ENCODE results near the gene OGDHL.
"Not testable (repeated sequence)": the region's sequence is repeated elsewhere in the genome, so short reads cannot be mapped to it uniquely, and the experiment has no call there.

Gene OGDHL
- total RNA-seq = 0 to 3.3 (median 0.07) reads per million in 17 experiments

DNA sequence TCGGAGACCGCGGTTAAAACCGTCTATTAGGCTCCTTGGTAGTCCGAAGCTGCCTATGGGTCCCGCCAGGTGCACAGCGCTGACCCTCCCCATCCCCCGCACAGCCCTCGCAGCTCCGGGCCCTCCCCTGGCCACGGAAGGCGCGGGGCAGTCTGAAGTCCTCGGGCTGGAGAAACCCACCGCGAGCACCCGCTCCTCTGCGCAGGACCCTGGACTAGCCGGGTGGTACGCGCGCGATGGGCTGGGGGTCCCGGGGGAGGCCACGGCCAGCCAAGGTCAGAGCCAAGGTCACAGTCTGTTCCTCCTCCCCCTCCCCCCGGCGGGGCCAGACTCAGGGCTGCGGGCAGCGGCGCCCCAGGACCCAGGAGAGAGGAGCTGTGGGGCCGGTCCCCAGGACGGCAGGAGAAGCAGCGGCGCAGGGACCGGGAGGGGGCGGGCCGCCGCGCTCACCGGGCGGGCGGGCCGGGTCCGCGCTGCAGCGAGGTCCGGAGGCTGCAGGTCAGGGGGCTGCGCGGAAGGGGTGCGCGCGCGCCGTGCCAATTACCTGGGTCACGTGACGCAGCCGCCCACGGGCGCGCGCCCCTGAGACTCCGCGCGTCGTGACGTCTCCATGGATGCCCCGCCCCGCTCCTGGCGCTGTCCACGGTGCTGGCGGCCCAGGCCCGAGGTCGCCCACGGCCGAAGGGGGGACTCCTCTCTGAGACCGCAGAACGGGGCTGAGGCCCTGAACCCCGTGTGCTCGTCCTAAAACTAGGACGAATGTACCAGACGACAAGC, at the start of gene OGDHL:
Gene OGDHL, minus strand, starts transcription at position 535 of the 777 bp plus-strand sequence. CDS start 3,731 bp downstream, outside the sequence.
- peak; percentile 50 to 84 (median 66) for DNase-seq

DNA sequence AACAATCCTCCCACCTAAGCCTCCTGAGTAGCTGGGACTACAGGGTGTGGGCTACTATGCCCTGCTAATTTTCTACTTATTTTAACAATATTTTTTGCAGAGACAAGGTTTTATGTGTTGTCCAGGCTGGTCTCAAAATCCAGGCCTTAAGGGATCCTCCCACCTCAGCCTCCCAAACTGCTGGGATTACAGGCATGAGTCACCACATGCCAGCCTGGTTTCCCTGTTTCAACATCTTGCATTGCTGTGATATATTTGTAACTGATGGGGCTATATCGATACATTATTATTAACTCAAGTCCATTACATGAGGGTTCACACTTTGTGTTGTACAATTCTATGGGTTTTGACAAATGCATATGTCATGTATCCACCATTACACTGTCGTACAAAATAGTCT, 41.9 kb upstream of the OGDHL start:
- DNase-seq = no peak

DNA sequence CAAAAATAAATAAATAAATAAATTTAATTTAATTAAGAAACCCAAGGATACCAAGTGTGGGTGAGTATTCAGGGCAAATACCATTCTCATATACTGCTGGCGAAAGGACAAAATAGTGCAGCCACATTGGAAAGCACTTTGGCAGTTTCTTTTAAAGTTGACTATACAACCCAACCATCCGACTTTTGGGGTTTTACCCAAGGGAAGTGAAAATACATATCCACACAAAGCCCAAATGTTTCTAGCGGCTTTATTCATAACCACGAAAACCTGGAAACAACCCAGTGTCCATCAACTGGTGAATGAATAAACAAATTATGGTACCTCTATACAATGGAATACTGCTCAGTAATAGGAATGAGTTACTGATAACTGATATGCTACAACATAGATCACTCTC, 36.2 kb upstream of the OGDHL start:
- DNase-seq = no peak

DNA sequence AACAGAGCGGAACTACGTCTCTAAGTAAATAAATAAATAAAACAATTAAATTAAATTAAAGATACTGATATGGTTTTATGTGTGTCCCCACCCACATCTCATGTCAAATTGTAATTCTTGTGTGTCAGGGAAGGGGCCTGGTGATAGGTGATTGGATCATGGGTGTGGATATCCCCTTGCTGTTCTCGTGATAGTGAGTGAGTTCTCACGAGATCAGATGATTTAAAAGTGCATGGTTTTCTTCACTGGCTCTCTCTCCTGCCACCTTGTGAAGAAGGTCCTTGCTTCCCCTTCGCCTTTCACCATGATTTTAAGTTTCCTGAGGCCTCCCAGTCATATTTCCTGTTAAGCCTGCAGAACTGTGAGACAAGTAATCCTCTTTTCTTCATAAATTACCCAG, 29.0 kb upstream of the OGDHL start:
- no peak for DNase-seq

DNA sequence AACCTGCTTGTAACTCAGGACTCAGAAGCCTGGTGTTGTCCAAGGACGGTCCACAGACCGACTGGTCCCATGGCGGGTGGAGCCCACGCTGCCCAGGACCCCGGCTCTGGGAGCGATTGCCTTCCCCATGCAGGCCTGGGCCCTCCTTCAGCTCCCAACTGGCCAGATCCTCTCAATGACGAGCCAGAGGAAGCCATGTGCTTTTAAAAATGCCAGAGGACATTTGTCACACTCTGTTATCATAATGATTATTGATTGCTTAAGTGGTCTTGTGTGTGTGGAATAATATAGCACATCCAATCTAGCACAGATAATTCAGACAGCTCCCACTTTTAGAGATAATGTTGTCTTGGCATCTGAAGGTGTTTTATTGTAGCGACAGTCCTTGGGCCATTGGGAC, 22.6 kb upstream of the OGDHL start:
- DNase-seq = no peak

DNA sequence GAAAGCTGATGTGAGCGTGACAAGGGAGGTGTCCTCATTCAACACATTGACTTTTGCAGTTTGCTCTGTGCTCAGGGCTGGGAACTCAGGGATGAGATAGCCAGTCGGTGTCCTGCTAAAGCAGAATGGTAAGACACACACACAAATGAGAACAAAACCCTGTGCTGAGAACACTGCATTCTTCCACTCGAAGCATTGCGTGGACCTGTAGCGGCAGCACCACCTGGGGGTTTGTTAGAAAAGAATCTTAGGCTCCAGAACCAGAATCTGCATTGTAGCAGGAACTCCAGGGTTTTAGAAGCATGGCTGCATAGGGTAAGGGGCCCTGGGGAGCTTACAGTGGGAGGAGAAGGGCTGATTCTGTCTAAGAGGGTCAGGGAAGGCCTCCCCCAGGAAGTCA, 21.5 kb upstream of the OGDHL start:
- DNase-seq = no peak

DNA sequence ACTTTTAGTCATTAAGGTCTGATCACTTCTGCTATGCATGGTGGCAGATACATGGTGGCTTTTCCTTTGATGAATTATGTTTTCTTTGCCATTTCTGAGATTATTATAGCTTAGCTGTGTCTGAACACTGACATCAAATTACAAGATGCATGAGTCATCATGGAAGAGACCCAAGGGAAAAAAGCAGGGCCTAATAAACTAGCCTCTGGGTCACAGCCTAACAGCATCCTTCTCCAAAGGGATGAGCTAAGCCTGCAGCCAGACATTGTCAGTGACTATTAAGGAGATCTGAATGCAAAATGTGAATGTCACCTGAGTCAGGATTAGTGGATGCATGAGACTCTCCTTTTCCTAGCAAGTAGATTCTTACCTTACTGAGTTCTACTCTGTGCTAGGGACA, 19.1 kb upstream of the OGDHL start:
- DNase-seq = no peak

DNA sequence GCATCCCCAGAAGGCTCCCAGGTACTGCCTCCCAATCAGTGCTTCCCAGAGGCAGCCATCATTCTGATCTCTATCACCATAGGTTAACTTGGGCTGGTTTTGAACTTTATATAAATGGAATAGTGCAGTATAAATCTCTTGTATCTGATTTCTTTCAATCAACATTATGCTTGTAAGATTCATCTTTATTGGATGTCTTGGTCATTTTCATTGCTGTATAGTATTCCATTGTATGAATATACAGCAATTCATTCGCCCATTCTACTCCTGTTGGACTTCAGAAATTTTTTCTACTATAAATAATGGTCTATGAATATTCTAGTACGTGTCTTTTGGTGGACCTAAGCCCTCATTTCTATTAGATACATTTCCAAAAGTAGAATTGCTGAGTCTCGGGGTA, 16.1 kb upstream of the OGDHL start:
- DNase-seq = no peak

DNA sequence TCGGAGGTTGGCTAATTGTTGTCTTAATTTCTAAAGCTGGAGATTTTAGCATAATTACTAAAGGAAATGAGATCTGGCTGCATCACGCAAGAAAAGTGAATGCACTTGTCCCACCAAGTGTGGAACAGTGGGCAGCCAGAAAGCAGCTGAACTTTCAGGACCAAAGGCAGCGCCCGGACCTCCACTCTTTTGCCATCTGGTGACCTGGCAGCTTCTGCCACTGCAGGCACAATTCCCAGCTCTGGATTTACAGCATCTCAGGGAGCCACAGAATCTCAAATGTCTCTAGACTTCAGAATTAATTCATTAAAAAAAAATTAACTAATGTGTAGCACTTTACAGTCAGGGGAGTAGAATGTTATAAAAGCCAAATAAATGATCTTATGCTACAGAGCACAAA, 14.7 kb upstream of the OGDHL start:
- DNase-seq = no peak

DNA sequence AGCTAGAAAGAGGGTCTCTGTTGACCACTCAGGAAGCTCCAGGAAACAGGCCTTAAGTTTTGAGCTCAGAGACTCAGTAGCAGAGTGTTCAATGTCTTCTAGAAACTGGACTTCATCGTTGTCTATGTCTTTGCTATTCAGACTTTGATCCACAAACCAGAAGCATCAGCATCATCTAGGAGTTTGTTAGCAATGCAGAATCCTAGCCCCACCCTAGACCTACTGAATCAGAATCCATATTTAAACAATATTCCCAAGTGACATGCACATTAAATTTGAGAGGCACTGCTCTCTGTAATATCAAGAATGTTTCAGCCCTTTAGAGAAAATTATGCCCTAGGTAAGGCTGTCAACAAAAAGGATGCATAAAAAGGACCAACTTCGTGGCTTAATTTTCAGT, 12.9 kb upstream of the OGDHL start:
- DNase-seq = no peak

DNA sequence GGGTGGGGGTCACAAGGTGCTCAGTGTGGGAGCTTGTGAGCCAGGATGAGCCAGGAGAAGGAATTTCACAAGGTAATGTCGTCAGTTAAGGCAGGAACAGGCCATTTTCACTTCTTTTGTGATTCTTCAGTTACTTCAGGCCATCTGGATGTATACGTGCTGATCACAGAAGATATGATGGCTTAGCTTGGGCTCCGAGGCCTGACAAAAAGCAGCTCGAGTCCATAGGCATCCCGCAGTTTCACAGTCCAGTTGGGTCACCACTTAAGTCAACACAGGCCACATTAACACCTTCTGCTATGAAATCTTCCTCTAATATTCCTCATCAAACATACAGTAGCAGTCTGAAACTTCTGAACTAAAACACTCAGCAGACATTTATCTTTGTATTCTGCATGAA, 10.8 kb upstream of the OGDHL start:
- not testable (repeated sequence) for DNase-seq

DNA sequence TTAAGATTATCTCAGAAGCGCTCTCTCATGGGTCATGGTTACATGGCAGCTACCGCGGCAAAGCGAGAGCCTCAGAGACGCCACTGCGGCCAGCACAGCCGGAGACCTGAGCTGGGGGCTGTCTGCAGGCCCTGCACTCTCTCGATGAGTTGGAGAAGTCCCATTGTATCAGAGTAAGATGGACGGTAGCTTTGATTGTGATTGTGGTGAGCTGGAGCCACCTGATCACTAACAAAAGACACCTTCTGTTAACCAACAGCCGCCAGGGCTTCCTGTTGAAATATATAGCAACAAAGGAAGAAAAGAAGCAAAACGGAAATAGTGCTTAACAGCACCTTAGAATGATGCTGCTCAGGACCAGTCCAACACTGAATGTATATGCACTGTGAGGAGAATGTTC, 8.9 kb upstream of the OGDHL start:
- DNase-seq = not testable (repeated sequence)

DNA sequence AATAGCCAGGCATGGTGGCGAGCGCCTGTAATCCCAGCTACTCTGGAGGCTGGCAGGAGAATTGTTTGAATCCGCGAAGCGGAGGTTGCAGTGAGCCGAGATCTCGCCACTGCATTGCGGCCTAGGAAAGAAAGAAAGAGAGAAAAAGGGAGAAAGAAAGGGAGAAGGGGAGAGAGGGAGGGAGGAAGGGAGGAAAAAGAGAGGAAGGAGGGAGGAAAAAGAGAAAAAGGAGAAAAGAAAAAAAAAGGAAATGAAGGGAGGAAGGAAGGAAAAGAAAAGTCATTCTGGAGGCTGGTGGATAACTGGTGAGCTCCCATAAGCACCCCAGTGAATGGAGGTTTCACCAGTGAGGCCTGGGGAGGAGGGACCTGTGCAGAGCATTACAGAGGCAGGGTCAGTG, 7.6 kb upstream of the OGDHL start:
- DNase-seq = no peak

DNA sequence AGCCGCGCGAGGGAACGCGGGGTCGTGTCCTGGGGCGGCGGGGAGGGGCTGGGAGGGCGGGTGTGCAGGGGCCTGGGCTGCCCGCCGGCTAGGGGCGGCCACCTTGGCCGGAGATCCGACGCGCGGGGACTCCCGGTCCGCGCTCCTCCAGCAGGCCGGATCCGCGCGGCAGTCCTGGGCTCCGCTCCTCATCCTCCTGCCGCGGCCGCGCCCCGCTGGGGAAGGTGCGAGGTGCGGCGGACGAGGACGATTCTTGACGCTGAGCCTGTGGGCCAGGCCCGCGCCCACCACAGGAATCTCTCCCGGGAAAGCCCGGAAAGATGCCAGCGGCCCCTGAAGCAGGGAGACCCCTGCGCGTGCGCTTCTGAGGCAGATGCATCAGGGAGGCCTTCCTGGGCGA, 6.6 kb upstream of the OGDHL start:
- DNase-seq = no peak

DNA sequence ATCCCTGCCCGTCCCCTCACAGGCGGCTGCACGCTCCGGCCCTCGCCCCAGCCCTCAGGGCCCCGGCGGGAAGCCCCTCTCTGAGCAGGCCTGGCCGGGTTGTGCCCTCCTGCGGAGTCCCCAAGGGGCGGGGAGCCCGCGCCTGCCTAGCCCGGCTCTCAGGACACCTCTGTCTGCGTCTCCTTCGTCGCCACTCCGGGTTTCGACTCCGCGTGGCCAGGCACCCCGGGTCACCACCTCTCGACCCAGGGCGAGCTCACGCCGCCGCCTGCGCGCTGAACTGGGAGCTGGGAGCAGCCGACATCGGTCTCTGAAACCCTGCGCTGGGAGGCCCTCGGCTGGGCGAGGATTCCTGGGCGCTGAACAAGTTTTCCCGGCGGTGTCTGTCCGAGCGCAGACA, 6.2 kb upstream of the OGDHL start:
- no peak for DNase-seq

DNA sequence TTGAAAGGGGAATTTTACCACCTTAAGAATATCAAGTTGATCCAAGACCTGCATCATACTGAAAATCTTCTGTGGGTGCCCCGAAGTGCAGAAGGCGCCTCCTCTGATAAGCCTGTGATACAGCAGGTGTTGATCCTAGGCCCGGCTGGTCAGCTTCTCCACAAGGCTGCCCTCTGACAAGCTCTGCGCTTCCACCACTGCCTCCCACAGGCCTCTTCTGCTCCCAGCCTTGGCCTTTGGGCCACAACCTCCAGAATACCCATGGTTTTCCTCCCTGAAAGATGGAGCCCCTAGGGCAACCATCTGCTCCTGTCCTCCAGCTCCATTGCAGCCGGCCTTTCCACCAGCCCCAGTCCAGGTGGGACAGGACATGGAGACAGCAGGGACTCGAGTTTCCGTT, 5.6 kb upstream of the OGDHL start:
- DNase-seq = no peak

DNA sequence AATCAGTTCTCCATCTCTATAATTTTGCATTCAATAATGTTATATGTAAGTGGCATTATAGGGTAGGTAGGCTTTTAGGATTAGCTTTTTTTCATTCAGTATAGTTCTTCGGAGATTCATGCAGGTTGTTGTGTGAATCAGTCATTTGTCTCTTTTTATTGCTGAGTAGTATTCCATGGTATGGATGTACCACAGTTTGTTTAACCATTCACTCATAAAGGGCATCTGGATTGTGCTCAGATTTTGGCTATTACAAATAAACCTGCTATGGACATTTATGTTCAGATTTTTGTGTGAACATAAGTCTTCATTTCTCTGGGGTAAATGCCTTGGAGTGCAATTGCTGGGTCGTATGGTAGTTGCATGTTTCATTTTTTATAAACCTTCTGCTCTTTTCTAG, 4.4 kb upstream of the OGDHL start:
- DNase-seq = no peak

DNA sequence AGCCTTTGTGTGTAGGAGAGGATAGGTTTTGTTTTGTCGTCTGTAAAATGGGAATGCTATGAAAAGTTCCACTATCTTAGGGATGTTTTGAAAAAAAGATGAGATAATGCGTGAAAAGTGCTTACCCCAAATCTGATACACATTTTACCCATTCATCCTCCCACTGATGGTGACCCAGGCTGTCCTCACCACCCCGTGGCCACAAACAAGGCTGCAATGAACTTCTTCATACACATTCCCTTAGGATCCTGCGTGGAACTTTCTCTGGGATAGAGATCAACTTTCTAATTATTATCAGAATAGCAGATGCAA, 399 bp upstream of the OGDHL start:
- no peak for DNase-seq

DNA sequence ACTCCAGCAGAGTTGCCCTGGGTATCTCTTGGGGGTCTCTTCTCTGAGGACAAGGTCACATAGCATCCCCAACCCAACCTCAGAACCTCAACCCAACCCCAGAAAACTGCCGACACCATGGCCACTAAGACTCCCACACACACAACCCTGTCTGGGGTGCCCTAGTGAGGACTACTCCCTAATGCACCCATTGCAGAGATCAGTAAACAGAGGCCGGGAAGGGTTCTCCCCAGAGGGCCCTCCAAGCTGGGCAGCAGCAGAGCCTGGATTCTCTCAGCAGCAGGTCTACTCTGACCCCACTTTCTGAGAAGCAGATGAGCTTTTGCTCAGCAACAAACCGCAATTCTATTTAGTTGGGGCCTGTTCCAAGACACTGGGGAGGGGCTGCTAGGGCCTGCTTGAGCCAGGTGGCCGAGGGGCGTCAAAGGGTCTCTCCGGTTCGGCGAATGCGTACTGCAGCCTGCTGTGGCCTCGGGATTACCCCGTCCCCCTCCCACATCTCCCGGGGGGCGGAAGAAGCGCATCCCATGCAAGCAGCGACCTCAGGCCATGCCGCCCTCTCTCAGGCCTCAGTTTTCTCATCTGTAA, 828 bp downstream of the OGDHL start:
- no peak for DNase-seq

DNA sequence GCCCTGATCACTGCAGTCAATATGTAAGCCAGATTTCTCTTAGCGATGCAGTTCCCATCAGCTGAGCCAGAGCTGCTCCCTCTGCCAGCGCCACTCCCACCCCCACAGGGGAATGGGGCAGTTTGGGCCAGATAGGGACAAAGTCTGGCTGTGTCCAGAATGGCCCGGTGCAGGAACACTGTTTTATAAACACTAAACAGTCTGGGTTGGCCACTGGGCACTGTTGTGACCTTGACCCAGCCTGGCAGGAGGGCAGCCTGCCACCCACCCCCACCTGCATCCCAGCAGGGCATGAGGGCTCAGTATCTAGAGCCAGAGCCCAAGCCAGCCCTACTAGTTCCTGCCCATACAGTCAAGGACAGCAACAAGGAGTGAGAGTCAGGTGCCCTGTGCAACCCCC, 1.3 kb downstream of the OGDHL start:
- no peak for DNase-seq

DNA sequence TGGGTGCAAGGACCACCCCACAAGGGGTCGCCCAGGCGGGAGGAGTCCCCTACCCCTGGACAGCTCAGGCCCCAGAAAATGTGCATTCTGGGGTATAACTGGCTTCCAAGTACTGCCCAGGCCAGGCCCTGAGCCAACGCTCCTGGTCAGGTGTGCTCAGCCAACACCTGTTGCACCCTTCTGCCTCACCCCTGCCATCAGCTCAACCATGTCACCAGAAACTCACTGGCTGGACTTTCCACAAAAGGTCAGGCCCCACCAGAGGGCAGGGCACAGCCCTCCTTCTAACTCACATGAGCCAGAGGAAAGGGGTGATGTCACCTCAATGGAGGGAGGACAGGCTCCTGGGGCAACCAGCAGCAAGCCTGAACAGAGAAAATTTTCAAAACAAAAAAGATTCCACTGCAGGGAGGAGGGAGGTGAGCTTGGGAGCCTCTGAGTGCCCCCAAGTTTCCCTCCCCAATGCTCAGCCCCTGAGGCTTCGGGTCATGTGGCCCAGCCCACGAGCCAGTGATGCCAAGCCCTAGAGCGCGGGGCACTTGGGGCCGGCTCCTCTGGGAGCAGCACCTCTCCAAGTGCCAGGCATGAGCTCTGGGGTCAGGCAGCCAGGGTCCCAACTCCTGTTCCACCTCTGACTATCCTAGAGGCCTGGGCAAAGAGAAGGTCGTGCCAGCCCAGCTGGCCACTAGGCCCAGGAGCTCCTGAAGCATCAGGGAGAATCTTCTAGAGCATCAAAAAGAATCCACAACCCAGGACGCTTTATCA, 2.2 kb downstream of the OGDHL start:
- no peak for DNase-seq

DNA sequence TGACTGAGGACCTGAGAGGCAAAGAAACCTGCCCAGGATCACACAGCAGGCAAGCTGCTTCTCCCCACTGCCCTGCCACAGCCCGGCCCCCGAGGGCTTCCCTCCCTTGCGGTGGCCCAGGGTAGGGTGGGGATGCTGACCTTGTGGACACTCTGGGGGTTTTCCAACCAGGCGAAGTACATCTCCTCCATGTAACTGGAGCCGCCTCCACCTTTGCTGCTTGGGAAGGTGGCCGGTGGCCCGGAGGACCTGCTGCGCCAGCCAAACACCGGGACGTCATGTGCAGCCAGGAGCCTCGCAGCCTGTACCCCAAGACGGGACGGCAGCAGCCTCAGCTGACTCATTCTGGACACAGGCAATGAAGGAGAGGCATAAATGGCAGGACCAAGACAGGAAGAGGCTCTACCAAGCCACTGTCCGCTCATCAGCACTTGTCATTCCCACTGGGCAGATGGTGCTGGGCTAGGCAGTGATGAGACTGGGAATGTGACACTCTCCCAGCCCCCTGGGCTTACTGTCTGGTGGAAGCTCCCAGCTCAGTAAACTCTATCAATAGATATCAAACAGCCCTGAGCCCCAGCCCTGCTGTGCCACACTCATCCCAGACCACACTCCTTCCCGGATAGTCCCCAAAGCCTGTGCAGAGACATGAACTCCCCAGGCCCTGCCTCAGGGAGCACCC, 3.7 kb downstream of the OGDHL start:
- no peak for DNase-seq

DNA sequence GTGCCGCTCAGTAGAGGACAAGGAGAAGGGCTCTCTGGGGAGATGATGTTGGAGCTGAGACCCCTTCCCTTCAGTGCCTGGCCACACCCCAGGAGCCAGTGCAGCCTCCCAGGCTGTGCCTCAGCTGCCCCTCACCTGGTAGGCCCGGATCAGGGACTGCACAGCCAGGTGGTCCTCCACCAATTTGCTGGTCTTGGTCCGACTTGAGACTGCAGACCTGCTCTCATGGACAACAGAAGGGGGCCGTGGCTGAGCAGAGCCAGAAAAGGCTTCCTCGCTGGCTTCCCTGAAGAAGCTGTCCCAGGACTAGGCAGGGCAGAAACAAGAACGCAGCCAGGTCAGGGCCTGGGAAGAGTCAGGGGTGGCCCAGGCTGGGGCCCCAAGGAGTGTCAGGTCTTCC, 5.5 kb downstream of the OGDHL start:
- no peak for DNase-seq

DNA sequence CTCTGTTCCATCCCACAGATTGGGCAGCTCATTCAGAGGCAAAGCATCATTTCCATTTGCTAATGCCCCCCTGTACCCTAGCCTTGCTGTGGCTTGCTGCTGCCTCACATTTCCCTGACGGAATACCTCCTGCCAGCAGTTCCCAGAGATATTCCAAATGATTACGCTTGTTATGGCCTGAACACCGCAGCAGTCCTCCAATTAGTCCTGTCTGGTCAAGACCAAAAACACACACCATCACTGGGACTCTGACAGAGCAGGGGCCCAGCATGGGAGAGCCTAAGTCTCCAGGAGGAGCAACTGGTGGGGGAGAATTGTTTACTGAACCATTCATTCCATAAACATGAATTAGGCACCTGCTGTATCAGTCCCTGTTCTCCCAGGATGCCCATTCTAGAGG, 6.1 kb downstream of the OGDHL start:
- DNase-seq = no peak

All from suppressor macrophage (primary cell).